ENCODE measurements around the gene CDC42BPB.

CDC42BPB gene

DNA sequence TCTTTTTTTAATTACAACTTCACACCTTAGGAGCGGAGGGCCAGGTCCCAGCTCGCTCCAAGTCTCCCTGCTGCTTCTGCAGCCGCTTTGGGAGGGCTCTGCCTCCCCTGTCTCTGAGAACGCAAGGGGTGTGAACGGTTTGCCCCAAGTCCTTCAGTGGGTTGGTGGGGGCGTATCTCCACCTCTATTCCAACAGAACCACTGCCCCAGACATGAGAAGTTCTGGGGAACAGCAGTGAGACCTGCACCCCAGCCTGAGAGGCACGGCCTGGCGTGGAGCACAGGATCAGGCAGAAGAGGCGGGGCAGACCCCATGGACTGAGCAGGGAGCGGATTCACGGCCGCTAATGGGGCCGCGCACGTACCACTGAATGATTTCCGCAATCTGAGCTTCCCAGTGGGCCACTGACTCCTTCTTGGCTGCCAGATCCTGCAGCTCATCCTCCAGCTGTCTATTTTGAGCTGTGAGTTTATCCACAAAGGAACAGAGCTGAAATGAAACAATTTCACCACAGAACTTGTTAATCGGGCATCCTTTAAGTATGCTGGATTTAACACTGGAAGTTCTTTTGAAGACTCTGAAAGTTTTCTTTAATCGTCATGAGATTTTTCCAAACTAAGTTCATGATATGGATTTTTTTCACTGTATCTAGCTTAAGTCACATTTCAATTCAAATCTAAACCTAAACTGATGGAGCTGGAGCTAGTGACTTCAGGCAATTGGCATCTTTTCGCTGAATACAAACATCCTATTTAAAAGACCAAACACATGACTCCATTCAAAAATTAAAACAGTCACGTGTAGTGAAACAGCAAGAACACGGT is 90.5 kb downstream of the CDC42BPB start:
- DNase-seq (ENCODE audit: low spot score), result no peak

DNA sequence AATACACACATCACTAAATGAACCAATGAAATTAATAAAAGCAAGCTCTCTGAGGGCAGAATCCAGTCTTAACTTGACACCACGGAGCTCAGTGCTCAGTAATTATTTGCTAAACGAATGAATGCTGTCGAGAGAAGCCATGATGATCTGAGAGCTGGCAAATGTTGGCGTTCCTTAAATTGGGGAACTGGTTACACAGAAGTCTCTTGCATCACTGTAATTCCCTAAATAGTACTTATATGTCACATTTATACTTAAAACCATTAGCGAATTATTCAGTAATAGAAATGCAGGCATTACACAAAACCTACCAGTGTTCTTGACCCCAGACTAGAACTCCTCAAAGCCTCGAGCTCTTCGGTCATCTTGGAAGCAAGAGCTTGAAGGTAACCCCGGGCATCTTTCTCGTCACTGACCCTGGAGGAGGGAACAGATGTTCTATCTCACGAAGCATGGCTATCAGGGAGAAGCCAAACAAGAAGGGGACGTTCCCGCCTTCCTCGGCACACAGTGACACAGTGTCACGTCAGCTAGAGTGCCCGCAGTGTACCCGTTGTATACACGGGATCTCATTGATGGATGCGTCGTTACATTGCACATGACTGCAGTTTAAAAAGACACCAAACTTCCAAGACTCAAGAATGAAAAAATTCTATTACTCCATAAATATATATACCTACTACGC is 91.2 kb downstream of the CDC42BPB start:
- DNase-seq (ENCODE audit: low spot score), result no peak

DNA sequence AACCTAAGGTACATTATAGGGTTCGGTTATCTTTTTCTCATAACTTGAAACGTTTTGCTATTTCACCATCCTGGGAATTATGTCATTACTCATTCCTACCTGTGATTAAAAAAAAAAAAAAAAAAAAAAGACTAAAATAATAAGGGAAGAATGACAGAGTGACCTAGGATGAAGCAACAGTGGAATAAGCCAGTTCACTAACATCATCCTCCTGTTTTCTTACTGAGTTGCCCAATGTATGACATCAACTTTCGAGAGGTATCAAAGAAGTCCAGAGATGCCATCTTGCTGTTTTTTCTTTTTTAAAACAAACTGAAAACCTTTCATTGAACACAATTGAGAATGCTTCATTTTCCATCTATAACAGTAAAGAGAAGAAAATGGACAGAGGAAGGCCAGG is 92.1 kb downstream of the CDC42BPB start:
- no peak for DNase-seq (ENCODE audit: low spot score)

DNA sequence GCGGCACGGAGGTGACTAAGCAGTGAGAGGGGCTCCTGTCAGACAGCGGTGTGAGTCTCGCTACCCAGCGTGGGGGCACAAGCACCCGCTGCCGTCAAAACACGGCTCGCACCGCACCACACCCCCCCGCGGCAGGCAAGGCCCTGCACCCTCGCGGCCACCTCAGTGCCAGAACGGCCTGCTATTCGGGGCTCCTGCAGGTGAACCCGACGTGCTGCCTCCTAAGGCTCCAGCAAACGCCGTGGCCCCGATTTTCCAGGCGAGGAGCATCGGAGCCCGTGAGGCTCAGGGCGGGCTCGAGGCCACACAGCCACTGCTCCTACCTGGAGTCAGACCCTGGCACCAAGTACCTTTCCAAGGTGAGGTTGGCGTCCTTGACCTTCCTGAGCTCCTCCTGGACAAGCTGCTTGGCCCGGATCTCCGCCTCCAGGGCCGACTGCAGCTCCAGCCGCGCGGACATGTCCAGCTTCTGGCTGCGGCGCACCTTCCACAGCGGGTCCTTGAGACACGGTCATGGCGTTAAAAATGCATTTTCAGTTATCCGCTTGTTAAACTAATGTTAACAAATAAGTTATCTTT is 93.1 kb downstream of the CDC42BPB start:
- no peak for DNase-seq (ENCODE audit: low spot score)

DNA sequence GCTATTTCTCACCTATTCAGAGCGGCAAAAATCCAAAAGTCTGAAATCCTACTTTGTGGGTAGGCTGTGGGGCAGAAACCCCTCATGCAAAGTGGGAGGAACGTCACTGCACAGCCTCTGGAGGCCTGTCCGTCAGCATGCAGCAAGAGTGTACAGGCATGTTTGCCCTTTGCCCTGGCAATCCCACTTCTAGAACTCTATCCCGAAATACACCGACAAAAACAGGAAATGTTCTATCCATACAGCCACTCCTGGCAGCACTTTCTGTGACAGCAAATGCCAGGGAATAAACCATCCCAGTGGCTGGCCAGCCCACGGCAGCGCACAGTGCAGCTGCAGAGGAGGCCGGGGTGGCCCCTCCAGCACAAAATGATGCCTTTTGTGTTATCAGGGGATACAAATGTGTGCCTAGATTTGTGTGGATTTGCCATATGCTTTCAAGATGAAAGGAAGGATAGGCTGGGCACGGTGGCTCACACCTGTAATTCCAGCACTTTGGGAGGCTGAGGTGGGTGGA is 95.2 kb downstream of the CDC42BPB start:
- no peak for DNase-seq (ENCODE audit: low spot score)

DNA sequence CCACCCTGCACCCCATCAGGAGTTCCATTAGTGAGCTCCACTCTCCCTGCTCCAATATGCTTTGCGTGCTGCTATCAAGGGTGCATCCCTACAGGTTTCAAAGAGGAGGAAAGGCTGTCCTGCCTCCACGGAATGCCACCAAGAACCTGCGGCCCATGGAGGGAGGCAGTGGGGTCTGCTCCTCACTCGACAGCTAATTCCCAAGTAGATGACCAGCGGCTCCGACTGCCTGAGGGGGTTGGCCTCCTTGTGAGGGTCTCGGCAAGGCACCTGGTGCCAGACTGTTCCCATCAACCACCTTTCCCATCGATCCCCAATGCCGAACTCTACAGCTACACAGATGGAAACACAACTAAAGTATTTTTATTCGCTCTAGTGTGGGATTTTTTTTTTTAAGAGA is 98.9 kb downstream of the CDC42BPB start:
- no peak for DNase-seq (ENCODE audit: low spot score)

DNA sequence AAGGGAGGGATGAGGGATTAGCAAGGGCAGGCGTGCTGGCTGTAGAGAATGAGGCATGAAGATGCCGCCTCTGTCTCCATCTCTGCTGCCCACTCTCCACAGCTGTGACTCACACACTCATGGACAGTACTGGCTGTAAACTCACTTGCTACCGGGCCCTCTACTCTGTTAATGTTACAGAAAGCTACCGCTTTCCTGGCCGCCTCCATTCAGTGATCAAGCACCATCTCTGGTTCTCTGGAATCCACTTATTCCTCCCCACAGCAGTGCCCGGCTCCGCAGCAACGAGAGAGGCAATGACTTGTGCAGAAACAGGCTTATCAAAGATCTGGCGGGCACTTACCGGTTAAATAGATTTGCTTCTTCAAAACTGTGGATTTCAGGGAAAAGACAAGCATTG is 100.1 kb downstream of the CDC42BPB start:
- DNase-seq (ENCODE audit: low spot score), result no peak

DNA sequence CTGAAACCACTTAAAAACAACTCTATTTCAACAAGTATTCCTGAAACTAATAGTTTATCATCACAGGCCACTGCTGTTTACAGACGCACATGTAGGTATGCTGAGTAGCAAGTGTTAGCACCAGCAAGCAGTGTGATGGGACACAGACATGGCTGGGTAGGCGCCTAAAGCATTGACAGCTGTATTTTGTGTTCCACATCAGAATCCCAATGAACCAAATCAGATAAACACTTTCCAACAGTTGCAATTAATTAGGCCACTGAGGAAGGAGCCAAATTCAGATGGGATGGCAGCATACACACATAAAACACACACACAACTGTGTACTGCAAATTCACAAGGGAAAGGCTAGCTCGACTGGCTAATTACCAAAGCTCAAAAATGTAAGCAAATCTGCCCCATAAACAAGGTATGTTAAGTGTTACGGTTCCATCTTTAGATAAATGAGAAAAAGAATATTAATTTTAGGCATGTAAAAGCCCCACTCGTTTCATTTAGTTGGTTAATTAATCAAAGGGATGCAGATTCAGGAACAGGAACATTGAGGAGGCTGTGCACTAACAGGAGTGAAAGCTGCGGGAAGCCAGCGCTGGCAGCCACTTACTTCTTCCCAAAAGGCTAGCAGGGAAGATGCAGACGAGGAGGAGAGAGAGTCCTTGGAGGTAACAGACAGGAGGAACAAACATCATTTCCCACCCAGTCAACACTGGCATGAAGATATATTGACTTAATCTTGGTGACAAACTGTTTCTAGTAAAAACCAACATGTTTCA is 101.5 kb downstream of the CDC42BPB start:
- no peak for DNase-seq (ENCODE audit: low spot score)

DNA sequence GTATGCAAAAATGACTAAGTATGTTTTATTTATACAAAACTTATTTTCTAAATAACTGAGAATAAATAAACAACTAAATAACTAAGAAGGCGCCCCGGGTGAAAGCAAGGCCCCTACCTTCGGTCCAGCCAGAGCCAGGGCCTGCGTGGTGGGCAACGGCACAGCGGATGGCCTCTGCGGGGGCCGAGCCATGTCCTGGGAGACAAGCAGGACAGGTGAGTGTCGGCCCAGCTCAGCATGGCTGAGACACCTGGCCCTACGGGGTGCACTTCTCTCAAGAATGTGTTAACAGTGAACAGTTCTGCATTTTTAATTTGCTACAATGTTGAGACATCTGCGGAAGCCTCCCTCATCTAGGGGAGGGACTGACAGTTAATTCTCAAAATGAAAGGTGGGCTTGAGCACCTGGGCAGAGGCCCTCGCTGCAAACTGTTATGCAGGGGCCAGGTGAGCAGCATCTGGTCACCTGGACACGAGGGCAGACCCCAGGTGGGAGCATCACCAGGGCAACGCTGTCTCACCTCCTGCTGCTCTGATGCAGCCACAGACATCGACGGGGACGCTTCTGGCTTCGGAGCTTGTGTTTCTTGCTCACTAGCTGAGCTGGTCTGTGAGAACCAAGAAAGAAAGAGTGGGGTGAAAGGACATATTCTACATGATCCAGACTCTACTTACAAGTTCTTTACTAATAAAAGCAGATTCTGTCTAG is 103.1 kb downstream of the CDC42BPB start:
- no peak for DNase-seq (ENCODE audit: low spot score)

DNA sequence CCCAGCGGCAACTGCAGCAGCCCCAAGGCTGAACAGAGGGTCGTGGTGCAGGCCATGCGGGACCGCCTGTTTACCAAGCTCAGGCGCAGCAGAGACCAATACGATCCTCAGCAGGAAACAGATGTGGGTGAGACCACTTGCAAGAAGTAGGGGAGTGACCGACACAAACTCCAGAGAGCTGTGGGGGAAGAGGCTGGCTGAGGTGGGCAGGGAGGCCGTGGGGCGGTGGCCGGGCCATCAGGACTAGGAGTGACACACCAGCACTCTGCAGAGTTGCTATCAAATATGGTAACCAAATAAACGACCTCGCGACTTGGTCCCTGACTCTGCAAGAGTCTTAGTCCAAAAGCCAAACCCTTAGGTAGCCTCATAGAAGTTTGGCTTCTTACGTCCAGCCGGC is 104.2 kb downstream of the CDC42BPB start:
- no peak for DNase-seq (ENCODE audit: low spot score)

DNA sequence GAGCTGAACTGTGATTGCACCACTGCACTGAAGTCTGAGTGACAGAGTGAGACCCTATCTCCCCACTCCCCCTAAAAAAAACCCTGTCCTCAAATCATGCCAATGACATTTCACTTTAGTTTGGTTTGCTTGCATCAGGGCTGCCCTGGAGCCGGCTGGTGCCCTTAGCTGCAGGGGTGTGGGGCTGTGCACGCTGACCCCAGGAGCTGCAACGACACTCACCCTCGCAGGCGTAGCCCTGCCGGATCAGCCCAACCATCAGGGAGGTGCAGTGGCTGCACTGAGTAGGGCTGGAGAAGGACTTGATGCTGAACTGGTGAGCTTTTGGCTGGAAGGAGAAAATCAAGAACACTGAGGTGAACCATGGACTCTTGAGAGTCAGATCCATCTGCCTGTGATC is 105.1 kb downstream of the CDC42BPB start:
- DNase-seq (ENCODE audit: low spot score), result no peak

DNA sequence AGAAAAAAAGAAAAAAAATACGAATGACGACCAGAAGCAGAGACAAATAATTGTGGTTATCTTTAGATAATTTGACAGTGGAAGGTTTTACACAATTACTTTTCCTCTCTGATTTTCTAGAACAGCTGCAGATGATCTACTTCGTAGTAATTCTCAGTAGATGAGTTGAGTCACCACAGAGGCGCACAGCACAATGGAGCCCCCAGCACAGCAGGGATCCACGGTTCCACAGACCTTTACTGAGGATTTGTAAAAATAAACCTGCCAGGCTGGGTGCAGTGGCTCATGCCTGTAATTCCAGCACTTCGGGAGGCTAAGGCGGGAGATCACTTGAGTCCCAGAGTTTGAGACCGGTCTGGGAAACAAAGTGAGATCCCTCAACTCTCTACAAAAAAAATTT is 105.5 kb downstream of the CDC42BPB start:
- DNase-seq (ENCODE audit: low spot score), result no peak

DNA sequence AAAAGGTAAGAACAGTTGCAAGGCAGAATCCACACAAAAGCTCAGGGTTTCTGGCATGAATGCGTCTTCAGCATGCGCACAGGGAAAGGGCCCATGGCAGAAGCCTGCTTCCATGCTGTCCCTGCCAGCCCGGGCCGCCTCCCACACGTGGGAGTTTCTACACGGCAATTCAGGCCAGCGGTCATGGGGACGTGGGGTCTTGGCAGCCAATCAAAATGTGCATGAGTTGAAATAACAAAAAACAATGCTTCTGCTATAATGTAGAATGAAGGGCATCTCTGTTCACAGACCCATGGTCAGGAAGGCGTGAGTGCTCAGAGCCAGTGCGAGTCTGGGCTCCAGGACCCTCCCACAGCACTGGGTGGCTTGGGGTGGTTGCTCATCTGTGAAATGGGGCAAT is 106.3 kb downstream of the CDC42BPB start:
- DNase-seq (ENCODE audit: low spot score), result no peak

DNA sequence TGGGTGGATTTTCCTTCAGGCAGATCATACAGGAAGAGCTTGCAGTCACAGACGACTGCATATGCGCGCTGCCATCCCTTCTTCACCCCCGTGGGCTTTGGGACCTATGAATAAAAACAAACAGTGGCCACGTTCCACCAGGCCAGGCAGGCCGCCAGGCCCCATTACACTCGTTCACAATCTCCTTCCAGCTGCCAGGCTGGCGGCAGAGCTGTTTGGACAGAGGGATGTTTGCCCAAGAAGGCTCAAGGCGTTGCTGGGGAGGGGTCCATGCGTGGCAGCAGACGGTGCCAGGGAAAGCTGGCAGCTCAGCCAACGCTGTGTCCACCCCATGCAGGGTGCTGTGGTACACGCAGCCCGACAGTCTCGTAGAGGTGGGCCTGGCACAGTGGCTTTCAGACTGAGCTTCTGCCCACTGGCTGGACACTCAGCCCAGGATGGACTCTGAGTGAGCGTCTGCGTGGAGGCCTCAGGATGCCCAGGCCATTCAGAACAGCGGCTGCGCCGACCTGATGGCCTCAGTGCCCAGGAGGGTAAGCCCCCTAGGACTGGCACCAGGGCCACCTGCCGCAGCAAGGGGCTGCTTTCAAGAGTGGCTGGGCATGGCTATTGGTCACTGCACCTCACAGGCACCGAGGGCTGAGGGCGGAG is 107.4 kb downstream of the CDC42BPB start:
- DNase-seq (ENCODE audit: low spot score), result no peak

DNA sequence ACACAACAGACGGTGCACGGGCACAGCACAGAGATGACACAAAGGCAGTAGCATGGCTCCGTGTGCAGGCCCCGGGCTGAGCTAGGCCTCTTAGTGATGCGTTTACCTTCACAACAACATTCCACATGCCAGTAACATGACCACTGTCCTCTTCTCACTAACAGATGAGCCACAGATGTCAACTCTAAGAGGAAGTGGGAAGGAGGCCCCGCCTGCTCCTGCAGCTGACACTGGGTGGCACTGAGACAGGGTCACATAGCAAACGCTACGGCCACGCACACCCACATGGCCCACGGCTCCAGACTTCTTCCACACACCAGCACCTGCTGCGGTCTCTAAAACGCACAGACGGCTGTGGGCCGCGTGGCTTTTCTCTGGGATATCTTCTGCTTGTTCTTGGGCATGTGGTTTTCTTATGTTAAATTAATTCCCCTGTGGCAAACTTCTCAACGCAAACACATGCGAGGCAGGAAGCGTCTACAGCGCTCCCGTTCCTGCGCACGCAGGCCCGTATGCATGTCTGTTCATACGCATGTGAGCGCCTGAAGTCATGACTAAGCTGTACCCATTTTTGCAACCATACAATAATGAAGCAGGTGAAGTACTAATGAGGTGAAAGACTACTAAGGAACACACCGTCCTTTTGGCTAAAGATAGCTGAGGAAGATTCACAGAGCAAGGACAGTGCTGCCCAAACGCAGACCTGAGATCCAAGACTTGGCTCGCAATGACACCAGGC is 108.1 kb downstream of the CDC42BPB start:
- no peak for DNase-seq (ENCODE audit: low spot score)

DNA sequence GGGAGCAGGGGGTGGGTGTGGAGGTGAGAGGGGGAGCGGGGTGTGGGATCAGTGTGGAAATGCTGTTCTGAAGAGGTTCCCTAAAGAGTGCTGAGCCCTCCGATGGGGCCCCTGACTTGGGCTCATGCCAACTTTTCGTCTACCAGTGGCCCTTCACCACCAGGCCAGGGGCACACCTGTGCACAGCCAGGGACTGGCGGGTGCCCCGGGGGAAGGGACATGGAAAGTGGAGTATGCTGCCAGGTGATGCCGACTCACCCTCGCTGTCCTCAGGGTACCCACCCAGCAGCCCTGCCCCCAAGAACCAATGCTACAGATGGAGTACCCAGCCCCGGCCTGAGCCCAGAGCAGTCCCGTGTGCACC is 108.7 kb downstream of the CDC42BPB start:
- no peak for DNase-seq (ENCODE audit: low spot score)

DNA sequence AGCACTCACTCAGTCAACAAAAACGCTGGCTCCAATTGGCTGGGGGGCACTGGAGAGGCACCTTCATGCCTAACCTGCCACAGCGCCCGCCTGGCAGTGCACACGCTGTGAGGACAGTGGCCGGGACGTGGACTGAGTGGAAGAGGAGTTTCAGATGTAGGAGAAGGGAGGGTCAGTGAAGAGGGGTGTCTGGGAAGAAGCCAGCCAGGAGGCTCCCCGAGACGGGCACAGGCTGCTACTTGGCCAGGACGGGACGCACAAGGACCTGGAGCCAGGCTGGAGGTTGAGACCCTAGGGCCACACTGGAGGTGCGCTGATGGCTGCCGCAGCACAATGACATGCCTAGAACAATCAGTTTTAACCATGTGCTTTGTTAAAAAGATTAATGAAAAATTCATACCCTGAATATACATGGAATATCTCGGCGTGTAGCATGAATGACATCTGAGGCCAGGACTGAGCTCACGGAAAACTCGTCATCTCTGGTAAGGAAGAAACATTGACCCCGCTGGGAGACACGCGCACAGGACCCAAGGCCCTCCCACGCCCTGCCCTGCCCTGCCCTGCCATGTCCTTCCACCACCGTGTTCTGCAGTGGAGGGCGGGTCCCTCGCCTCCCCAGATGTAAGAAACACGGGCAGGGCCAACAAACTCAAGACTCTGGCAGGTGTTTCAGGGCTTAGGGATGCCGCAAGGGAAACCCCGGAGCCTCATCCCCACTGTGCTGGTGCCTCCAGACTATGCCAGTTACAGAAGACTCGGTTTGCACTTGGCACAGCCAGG is 109.8 kb downstream of the CDC42BPB start:
- no peak for DNase-seq (ENCODE audit: low spot score)

DNA sequence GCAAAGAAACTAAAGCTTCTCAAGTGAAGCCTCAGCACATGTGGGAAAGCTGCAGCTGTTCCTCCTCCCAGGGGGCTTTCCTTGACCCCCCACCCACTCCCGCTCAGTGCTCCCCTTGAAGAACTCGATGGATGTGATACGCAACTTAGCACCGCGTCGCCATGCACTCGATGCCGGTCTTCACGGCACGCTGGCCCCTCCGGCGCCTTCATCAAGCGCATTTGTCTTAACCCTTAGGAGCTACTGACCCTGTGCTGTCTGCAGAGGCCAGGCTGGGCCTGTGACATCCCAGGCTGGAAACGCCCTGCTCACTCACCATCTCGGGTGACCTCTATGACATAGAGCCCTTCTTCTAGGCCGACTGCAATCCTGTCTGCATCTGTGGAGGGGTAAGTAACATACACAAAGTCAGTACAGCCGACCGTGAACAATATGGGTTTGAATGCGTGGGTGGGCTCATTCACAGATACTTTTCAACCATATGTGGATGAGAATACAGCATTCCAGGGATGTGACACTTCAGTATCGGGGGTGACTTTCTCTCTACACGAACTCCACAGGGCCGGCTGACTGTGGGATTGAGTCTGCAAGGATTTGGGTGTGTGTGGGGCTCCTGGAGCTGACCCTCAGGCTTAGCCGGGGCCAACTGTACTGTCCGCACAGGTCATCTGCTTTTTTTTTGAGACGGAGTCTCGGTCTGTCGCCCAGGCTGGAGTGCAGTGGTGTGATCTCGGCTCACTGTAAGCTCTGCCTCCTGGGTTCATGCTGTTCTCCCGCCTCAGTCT is 111.8 kb downstream of the CDC42BPB start:
- DNase-seq (ENCODE audit: low spot score), result no peak
